Measurements from ENCODE around the gene STKLD1. TPM values are rescaled to one million over a fixed set of nuclear protein-coding genes. Genes with fewer than 3 reads are reported as not detected.

STKLD1 gene
- total and polyA plus RNA-seq, 9 of the 15 experiments (the other 6 are each of a cell fraction or from before 2014, with no cell fraction given): 0.10 to 0.65 (median 0.33) TPM; not detected in 2

- TF ChIP-seq ZMIZ1 (IDR thresholded peaks at IDR 0.05; ENCODE audit: low read depth in 2 of 2, low read length in 2 of 2) (peak in 1 of 2 experiments; percentile 11; a peak in 1 of 4 replicates), POLR2B (IDR thresholded peaks at IDR 0.05; ENCODE audit: low read depth, partially characterized antibody) (peak; percentile 84), RAD51 (IDR thresholded peaks at IDR 0.05; ENCODE audit: borderline replicate concordance, low read depth) (no peak), SNRNP70 (optimal IDR thresholded peaks at IDR 0.05; ENCODE audit: low read depth, low read length) (no peak), LARP7 (IDR thresholded peaks at IDR 0.05) (0 out of 2 replicates have a peak, but pooled peaks have one; percentile 44), ZSCAN29 (IDR thresholded peaks at IDR 0.05) (peak; percentile 18; the same call in 1 of the 2 replicates), REST (IDR thresholded peaks at IDR 0.05; ENCODE audit: borderline replicate concordance) (peak; percentile 33; the same call in 1 of the 2 replicates), REST (CRISPR knock-in tag; IDR thresholded peaks at IDR 0.05; ENCODE audit: low read depth) (no peak), TEAD4 (IDR thresholded peaks at IDR 0.05; ENCODE audit: low read length) (peak; percentile 24; the same call in 1 of the 2 replicates), TEAD4 (CRISPR knock-in tag; IDR thresholded peaks at IDR 0.05; ENCODE audit: borderline replicate concordance) (no peak)
These were observed 24.1 kb upstream of the STKLD1 start (continued) for GRCh38 chr9:133351908-133352634.

Data from K562 (cell line).